ENCODE results near the gene BCO2.
"Not testable (repeated sequence)": the region's sequence is repeated elsewhere in the genome, so short reads cannot be mapped to it uniquely, and the experiment has no call there.

Gene BCO2

GRCh38 chr11:112166562-112166961 lies 8.8 kb upstream of the BCO2 start:
- DNase-seq (ENCODE audit: low spot score): peak; percentile 19

GRCh38 chr11:112167145-112167544 lies 8.2 kb upstream of the BCO2 start, which contains the start of gene TEX12:
TEX12 (plus strand) TSS chr11:112167372; CDS start chr11:112169269, 1,897 bp downstream.
- DNase-seq (ENCODE audit: low spot score): no peak

DNA sequence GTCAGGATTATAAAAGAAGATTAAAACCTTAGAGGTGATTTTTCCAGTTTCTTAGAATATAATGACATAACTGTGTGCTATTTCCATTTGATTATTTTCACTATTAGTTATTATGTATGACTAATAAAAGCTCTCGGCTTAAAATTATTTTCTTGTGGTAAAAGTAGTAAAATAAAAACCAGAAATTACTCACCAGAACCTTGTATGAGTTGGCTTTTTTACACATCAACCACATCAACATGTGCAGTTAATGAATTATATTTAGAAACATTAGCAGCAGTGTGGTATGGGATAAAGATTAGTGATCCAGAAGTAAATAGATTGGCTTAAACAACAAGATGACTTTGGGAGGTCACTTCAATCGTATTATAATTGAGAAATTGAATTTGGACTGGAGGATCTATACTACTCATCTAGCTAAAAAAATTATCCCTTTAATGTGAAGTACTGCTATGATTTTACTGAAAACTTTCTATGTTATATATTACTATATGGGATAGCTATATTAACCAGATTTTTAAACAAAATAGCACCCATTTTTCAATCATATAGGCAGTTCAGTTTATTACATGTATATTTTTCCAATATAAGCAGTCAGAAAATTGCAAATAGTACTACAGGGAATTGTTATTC lies 2.8 kb upstream of the BCO2 start:
- DNase-seq (ENCODE audit: low spot score): no peak

DNA sequence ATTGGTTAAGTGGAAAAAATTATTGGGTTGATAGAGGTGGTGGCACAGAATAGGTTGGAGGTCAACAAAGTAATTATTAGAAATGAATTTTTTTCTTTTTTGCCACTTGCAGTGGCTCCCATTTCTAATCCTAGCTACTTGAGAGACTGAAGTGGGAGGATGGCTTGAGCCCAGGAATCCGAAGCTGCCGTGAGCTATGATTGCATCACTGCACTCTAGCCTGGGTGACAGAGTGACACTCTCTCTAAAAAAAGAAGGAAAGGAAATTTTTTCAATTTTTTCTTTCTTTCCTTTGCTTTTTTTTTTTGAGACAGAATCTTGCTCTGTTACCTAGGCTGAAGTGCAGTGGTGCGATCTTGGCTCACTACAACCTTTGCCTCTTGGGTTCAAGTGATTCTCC lies 2.2 kb upstream of the BCO2 start:
- no peak for DNase-seq (ENCODE audit: low spot score)

DNA sequence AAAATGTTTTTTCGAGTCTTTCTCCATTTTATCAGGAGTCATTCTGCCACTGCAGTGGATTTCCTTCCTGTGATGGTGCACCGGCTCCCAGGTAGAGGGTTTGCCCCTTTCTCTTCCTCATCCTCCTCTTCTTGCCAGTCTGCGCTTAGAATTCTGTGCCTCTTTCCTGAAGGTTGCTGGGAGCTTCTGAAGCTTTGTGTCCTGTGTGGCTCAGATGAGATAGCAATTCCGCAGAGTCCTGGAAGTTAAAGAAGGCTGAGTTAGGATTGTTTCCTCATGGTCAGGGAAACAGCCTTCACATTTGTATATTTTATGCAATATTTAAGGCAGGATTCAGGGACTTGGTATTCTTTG lies 264 bp downstream of the BCO2 start:
- no peak for DNase-seq (ENCODE audit: low spot score)

DNA sequence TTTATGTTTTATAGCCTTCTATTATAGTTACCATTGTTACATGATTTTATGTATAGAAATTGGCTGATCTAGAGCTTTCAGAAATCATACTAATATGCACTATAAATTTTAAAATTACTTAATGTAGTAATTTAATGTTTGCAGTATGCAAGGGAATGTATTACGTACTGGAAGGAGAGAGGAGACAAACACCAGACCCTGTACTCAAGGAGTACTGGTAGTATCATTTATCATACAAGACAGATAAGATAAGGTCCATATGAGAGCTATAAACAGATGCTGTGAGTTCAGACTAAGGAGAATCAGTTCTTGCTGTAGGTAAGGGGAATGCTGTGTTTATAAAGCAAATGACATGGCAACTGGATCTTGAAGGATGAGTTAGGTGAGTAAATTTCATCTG lies 765 bp downstream of the BCO2 start:
- DNase-seq (ENCODE audit: low spot score): no peak

DNA sequence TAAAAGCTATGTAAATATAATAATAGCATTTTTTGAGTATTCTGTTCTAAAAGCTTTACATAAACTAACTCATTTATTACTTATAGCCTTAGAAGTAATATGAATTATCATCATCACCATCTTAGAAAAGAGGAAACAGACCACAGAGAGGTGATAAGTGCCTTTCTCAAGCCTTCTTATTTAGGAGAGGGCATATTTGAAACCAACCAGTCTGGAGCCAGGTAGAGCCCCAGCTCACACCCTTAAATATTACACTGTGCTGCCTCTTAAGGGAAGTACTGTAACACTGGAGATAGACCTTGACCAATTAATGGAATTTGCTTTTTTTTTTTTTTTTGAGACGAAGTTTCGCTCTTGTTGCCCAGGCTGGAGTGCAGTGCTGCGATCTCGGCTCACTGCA lies 2.3 kb downstream of the BCO2 start:
- DNase-seq (ENCODE audit: low spot score): no peak

DNA sequence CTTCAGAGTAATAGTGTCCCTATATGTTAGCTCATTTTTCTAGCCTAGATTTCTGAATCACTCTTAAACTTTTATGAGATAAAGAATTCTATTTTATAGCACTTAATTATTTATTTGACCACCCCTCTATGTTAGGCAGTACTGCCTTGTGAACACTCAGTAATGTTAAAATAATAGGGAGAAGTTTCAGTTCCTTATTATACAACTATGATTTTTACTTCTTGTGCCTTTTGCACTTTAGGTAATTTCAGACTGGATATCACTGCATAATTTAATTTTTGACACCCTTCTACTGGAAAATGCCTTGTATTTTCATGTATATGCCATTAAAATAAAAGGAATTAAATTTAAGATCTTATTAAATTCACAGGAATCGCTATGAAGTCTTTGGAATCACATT lies 3.1 kb downstream of the BCO2 start:
- no peak for DNase-seq (ENCODE audit: low spot score)

DNA sequence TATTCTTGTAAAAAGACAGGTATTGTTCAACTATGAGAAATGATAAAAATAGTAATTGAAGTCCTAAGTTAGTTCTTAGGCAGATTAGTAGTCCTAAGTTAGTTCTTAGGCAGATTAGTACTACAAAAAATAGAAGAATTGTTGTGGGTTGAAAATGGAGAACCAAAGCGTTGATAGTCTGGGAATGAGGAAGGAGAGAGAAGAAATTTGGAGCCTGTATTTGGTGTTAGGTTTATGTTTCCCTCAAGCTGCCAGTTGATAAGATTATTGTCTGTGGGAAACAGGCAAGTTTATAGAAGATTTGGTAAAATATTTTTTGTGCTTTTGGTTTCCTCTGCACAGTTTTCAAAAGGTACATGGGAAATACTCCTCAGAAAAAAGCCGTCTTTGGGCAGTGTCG lies 3.6 kb downstream of the BCO2 start:
- DNase-seq (ENCODE audit: low spot score): no peak

DNA sequence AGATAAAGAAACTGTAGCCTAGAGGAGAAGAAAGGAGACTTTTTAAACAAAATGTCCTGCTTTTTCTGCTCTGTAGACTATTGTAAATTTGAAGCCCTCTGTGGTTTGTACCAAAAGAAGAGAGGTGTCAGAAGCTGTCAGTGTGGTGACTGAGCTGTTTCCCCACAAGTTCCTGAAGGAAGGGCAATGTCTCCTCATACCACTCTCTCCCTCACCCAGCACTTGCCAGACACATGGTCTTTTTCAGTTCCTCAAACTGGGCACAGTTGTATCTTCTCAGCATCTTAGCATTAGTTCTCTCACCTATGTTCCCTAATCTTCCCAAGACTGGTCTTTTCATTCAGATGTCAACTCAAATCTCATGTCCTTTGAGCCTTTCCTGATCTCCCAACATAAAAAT lies 4.3 kb downstream of the BCO2 start:
- no peak for DNase-seq (ENCODE audit: low spot score)

- DNase-seq (ENCODE audit: low spot score): no peak
Measured at GRCh38 chr11:112182867-112183266, 7.6 kb downstream of the BCO2 start.

DNA sequence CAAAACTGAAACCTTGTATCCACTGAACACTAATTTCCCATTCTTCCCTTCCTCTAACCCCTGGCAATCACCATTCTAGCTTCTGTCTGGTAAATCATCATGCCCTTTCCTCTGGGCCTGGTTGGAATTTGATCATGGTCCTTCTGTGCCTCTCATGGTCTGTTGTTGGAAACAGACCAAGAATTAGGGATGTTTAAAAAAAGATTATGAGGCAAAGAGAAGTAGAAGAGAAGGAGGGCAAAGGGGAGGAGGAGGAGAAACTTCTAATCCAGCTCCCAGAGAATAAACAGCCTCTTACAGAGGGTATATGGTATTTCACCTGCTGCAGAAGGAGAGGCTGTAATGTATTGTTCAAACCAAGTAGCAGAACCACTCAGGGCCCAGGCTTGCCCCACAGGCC lies 10.6 kb downstream of the BCO2 start:
- DNase-seq (ENCODE audit: low spot score): no peak

DNA sequence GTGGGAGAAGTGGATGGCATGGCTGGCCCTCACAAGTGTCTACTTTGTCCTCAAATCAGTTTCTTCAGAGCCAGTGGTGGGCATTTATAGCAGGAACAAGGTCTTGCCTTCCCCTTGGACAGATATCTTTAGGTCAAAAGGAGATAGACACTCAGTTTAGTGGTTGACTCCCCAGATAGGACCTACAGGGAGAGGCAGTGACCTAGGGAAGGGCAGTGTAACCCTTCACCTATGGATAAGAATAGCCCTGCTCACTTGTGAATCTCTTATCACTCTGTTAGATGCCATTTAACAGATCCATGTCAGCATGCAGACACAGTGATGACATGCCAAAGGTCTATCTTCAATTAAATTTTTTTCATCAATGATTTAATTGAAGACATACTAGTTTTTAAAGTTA lies 11.0 kb downstream of the BCO2 start:
- no peak for DNase-seq (ENCODE audit: low spot score)

- not testable (repeated sequence) for DNase-seq (ENCODE audit: low spot score)
Measured at GRCh38 chr11:112195113-112195512, 19.8 kb downstream of the BCO2 start.

GRCh38 chr11:112195951-112196351 lies 20.6 kb downstream of the BCO2 start:
- peak; percentile 46 for DNase-seq (ENCODE audit: low spot score)

- DNase-seq (ENCODE audit: low spot score): no peak
Measured at GRCh38 chr11:112196519-112197087, 21.3 kb downstream of the BCO2 start.

DNA sequence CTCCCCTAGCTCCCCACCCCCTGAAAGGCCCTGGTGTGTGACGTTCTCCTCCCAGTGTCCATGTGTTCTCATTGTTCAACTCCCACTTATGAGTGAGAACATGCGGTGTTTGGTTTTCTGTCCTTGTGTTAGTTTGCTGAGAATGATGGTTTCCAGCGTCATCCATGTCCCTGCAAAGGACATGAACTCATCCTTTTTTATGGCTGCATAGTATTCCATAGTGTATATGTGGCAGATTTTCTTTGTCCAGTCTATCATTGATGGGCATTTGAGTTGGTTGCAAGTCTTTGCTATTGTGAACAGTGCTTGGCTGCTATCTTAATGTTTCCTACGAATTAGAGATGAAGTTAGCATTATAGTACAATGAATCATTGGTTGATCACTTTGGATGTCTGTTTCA lies 23.8 kb downstream of the BCO2 start:
- DNase-seq (ENCODE audit: low spot score): not testable (repeated sequence)

GRCh38 chr11:112200252-112200651 lies 24.9 kb downstream of the BCO2 start:
- DNase-seq (ENCODE audit: low spot score): no peak

GRCh38 chr11:112206071-112206470 lies 30.8 kb downstream of the BCO2 start:
- no peak for DNase-seq (ENCODE audit: low spot score)

DNA sequence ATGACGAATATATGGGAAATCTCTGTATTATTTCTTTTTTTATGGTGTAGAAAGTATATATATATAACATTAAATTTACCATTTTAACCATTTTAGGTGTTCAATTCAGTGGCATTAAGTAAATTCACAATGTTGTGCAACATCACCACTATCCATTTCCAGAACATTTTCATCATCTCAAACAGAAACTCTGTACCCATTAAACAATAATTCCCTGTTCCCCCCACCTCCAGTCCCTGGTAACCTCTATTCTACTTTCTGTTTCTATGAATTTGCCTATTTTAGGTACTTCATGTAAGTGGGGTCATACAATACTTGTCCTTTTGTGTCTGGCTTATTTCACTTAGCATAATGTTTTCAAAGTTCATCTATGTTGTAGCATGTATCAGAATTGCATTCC lies 35.6 kb downstream of the BCO2 start:
- no peak for DNase-seq (ENCODE audit: low spot score)

DNA sequence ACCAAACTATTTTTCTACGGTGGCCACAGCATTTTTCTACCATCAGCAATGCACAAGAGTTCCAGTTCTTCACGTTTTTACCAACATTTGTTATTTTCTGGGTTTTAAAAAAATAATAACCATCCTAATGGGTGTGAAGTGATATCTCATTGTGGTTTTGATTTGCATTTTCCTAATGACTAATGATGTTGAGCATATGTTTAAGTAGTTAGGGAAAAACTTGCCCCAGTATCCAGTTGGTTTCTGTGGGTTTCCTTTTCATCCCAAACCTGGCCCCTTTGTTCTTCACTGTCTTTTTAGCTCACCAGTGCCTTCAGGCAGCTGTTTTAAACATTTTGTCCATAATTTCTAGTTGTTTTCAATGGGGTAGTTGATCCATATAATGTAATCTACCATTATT lies 36.2 kb downstream of the BCO2 start:
- no peak for DNase-seq (ENCODE audit: low spot score)

DNA sequence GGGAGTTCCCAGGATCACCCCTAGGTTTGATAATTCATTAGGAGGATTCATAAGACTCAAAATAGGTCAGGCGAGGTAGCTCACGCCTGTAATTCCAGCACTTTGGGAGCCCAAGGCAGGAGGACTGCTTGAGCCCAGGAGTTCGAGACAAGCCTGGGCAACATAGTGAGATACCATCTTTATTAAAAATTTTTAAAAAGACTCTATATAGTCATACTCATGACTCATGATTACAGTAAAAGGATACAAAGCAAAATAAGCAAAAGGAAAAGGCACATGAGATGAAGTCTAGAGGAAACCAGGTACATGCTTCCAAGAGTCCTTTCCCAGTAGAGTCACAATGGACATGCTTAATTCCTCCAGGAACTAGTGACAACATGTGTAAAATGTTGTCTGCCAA lies 37.0 kb downstream of the BCO2 start:
- no peak for DNase-seq (ENCODE audit: low spot score)

DNA sequence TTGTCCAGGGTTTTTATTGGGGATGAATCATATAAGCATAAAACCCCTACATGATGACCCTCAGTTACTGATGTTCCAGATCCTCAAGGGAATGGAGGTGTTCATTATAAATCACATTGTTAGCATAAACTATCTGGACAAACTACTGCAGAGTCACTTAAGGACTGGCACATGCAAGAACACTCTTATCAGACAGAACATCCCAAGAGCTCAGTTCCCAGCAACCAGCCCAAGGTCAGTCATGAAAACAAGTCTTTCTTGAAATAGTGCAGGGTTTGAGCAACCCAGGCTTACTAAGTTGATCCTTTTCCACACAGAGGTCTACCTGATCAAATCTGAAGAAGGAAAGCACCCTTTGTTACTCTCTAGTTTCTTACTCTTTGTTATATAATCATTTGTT lies 37.4 kb downstream of the BCO2 start:
- no peak for DNase-seq (ENCODE audit: low spot score)

DNA sequence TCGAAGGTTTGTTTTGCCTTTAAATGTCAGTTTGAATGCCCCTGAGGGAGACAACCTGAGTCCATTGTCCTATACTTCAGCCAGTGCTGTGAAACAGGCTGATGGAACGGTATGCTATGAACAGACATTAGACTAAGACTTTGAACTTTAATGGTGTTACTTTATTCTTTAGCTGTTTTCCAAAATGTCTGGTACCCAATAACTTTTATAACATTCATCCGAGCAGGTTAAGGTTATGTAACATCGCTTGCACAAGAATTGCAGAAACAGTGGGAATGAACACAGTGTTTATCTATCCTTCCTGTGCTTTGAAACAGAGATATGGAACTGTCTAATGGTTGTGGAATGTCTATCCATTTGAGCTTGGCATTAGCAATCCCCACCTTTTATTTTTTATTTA lies 38.4 kb downstream of the BCO2 start:
- DNase-seq (ENCODE audit: low spot score): no peak

Data from LoVo (cell line).